Lower leg skin (tissue), 4 donors: ENCODE measurements around the gene NPTN. TPM values are rescaled to one million over a fixed set of nuclear protein-coding genes. Genes with fewer than 3 reads are reported as not detected.

ENCODE experiments used
- DNase-seq, 2 donors: peaks; one replicate each; pipeline ENCODE4 v3.0.0-alpha.2; 2019; ENCODE audit warnings: low spot score in 2 of 2
- H3K4me3 ChIP-seq: fragments of 200-600 bp; sonication (generic); 2 replicates; pipeline ENCODE4 v1.5.1; 2017; ENCODE audit warnings: mild to moderate bottlenecking, low read depth; ENCODE audit not compliant: poor library complexity, severe bottlenecking
- POLR2A ChIP-seq, 2 donors: fragments of 450-650 bp; IDR thresholded peaks; one replicate each; pipeline ENCODE4 v1.6.1; 2016 to 2017; ENCODE audit warnings: antibody characterized with exemption in 2 of 2, mild to moderate bottlenecking in 1 of 2, moderate library complexity in 1 of 2
- WGBS, 2 donors: methylation state at CpG; one replicate each; pipeline ENCODE4 v1.1.5; 2018; 5-methylcytosine and 5-hydroxymethylcytosine counted together
- intact Hi-C: fragments of 100-400 bp; cut with DNase I; formaldehyde crosslinking; loops from one replicate; pipeline ENCODE4 v1.15.0; 2023; ENCODE audit warnings: low total_unique reads
- total RNA-seq, 4 donors: library from RNA; depleted of rRNA; stranded (reverse); fragments of >200 nt; gene quantifications; one replicate each; pipeline ENCODE4 v1.1.0, GENCODE V29; 2016
- TF ChIP-seq, protein P1 (sequence below), 3 donors: fragments of 450-650 bp; IDR thresholded peaks; one replicate each; pipeline ENCODE4 v1.5.1; 2016; ENCODE audit warnings: antibody characterized with exemption in 3 of 3, mild to moderate bottlenecking in 3 of 3, moderate library complexity in 2 of 3

NPTN gene
- total RNA-seq, 4 donors from 2014 or later, result 124 to 181 (median 150) TPM

DNA sequence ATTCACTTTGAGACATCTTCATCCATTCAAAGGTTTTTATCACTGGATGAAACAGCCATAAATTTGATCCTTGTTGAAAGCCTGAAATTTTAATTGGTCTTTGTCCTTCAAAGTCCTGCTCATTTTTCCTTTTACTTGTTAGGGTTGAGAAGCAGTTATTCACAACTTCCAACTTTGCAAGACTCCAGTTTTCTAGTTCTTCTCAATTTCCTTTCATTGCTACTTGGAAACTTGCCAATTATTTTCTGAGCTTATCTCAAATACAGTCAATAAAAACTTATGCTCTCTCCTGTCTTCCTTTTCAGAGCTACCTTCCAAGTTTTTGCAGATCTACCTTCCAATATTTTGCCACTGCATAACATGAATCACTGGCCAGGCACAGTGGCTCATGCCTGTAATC lies 27.3 kb upstream of the NPTN start:
- no peak for DNase-seq
- intact Hi-C loops, result no loop called here
- TF ChIP-seq, protein P1, sequence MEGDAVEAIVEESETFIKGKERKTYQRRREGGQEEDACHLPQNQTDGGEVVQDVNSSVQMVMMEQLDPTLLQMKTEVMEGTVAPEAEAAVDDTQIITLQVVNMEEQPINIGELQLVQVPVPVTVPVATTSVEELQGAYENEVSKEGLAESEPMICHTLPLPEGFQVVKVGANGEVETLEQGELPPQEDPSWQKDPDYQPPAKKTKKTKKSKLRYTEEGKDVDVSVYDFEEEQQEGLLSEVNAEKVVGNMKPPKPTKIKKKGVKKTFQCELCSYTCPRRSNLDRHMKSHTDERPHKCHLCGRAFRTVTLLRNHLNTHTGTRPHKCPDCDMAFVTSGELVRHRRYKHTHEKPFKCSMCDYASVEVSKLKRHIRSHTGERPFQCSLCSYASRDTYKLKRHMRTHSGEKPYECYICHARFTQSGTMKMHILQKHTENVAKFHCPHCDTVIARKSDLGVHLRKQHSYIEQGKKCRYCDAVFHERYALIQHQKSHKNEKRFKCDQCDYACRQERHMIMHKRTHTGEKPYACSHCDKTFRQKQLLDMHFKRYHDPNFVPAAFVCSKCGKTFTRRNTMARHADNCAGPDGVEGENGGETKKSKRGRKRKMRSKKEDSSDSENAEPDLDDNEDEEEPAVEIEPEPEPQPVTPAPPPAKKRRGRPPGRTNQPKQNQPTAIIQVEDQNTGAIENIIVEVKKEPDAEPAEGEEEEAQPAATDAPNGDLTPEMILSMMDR (IDR thresholded peaks at IDR 0.05), result no peak
- TF ChIP-seq POLR2A (IDR thresholded peaks at IDR 0.05), result no peak
- no peak overlapping the region for H3K4me3 ChIP-seq

DNA sequence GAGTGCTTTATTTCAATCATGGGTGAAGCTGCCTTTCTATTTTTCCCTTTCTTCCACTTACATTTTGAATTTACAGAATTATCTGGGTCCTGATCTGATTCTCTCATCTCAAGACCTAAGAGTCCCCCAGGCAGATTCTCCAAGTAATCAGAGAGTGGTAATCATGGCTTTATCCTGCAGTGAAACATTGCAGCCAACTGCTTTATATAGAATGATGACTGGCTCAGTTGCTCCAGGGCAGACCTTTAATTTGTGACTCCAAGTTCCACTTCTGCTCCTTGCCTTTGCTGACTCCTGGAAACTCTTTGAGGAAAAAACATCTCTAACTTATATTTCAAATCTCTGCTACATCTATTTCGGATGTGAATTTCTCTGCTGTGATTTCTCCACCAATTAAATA lies 25.5 kb upstream of the NPTN start:
- TF ChIP-seq POLR2A (IDR thresholded peaks at IDR 0.05), result no peak
- TF ChIP-seq, protein P1 (IDR thresholded peaks at IDR 0.05), result no peak
- WGBS, 2 donors, result 67 to 73% methylated on average over 1 of the region's 1 CpG
- no peak overlapping the region for H3K4me3 ChIP-seq
- DNase-seq, result no peak
- intact Hi-C loops, result no loop called here

DNA sequence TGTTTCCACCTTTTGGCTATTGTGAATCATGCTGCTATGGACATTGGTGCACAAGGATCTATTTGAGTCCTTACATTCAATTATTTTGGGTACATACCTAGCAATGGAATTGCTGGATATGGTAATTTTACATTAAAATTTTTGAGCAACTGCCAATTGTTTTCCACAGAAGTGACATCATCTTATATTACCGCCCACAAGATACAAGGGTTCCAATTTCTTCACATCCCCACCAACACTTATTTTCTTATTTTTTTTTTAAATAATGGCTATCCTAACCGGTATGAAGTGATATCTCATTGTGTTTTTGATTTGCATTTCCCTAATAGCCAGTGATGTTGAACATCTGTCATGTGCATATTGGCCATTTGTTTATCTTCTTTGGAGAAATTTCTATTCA lies 22.5 kb upstream of the NPTN start:
- DNase-seq, result no peak
- TF ChIP-seq, protein P1 (IDR thresholded peaks at IDR 0.05), result no peak
- no peak for TF ChIP-seq POLR2A (IDR thresholded peaks at IDR 0.05)
- no peak overlapping the region for H3K4me3 ChIP-seq
- WGBS, 2 donors, result 65 to 73% methylated on average over 2 of the region's 2 CpGs
- intact Hi-C loops, result no loop called here

DNA sequence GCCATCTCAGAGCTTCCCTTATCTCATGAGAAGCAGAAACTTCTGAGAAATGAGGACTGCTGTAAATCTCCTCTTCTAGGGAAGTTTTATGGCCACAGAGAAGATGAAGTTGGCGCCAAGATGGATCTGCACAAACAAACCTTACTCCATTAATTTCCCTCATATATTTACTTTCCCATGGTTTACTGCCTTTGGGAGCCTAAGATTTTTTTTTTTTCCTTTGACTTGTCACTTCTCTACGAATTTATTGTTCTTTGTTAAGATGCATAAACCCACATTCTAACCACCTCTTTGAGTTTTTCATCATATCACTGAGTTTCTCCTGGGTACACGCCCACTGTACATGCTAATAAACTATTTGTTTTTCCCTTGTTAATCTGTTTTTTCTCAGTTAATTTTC lies 21.5 kb upstream of the NPTN start:
- 73 to 74% methylated on average over 3 of the region's 3 CpGs for WGBS, 2 donors
- no peak overlapping the region for H3K4me3 ChIP-seq
- TF ChIP-seq, protein P1 (IDR thresholded peaks at IDR 0.05), result no peak
- TF ChIP-seq POLR2A (IDR thresholded peaks at IDR 0.05), result no peak

DNA sequence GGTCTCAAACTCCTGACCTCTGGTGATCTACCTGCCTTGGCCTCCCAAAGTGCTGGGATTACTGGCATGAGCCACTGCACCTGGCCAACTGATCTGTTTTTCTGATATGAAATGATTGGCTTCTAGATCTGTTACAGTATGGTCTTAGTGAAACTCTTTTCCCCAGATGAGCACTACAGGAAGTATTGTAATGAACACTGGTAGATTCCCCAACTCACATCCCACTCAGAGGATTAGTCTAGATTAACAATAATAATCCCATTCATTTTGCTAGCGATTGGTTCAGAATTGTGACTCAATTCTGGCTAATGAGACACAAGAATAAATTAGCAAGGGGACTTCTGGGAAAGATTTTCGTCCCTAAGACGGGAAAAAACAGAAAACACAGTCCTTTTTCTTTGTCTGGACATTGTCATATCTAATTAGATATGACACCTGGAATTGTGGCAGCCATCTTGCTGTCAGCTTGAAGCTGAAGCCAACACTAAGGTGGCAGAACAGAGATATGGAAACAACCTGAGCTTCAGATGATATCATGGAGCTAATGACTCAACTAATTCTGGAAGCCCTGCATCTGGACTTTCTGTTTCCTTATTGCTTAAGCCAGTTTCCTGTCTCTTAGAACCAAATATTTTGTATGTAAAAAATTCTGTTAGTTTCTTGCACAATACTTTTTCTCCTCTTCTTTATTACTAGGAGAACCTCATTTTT lies 17.4 kb upstream of the NPTN start:
- 59 to 63% methylated on average over 3 of the region's 3 CpGs for WGBS, 2 donors
- intact Hi-C loops, result no loop called here
- H3K4me3 ChIP-seq, result no peak overlapping the region
- no peak for TF ChIP-seq POLR2A (IDR thresholded peaks at IDR 0.05)
- TF ChIP-seq, protein P1 (IDR thresholded peaks at IDR 0.05), result no peak
- DNase-seq, result no peak

More for the DNA sequence above, 21.5 kb upstream of the NPTN start:
- intact Hi-C loops, result no loop called here
- no peak for DNase-seq

DNA sequence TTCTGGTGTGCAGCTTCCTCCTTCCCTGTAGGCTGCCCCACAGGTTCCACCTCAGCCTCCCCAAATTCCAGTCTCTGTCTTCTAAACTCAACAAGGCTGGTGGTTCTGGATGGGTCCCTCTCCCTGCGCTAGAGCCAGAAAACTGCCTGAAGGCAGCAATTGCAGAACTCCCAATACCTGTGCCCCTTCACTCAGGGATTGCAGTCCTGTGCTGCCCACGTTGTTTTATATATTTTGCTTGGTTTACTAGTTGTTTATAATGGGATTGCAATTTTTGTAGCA lies 14.8 kb upstream of the NPTN start:
- no peak for DNase-seq
- TF ChIP-seq, protein P1 (IDR thresholded peaks at IDR 0.05), result no peak
- TF ChIP-seq POLR2A (IDR thresholded peaks at IDR 0.05), result no peak
- intact Hi-C loops, result no loop called here
- H3K4me3 ChIP-seq, result no peak overlapping the region
- WGBS, 2 donors, result 60 to 66% methylated on average over 2 of the region's 2 CpGs
